SU-DHL-6 (cell line): ENCODE results near the gene UXS1.

Source experiments
- EZH2phosphoT487 ChIP-seq: fragments of 200-600 bp; sonication (generic), shearing (Covaris generic); conservative IDR thresholded peaks from 2 replicates; pipeline ENCODE4 v1.6.1; 2018; ENCODE audit warnings: mild to moderate bottlenecking, antibody characterized with exemption, low read length, moderate library complexity, mixed read lengths
- TF ChIP-seq, protein P1 (sequence below): fragments of 200-600 bp; sonication (generic); IDR thresholded peaks from one replicate; pipeline ENCODE4 v1.5.1; 2017; ENCODE audit warnings: antibody characterized with exemption, mild to moderate bottlenecking, low read length, moderate library complexity; ENCODE audit not compliant: insufficient read depth, poor library complexity, severe bottlenecking

DNA sequence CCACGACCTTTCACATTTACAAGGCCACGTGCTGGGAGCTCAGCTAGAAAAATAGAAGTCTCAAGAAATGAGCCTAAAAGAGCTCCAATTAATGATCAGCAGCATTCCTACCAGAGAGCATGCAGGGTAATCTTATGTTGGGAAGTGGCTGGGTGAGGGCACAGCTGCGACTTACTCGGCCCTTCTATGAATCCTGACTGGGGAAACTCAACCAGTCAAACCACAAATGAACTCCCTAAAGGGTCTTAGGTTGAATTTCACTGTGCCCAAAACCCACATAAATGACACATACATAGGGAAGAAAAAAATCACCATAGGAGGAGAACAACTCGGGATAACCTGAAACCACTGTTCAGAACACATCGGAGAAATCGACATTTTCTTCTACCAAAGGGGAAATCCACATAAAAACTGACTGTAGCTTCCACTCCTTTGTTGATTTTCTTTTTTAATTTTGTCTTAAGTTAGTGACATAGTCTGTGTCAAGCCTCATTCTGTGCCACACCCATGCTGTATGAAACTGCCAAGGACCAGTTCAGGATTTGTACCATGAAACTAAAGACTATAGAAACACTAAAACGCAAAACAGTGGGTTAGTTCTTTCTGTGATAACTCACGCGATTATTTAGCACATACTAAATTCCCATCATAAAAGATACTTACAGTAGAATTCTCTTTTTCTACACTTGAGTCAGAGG, 54.7 kb downstream of the UXS1 start:
- TF ChIP-seq, protein P1, sequence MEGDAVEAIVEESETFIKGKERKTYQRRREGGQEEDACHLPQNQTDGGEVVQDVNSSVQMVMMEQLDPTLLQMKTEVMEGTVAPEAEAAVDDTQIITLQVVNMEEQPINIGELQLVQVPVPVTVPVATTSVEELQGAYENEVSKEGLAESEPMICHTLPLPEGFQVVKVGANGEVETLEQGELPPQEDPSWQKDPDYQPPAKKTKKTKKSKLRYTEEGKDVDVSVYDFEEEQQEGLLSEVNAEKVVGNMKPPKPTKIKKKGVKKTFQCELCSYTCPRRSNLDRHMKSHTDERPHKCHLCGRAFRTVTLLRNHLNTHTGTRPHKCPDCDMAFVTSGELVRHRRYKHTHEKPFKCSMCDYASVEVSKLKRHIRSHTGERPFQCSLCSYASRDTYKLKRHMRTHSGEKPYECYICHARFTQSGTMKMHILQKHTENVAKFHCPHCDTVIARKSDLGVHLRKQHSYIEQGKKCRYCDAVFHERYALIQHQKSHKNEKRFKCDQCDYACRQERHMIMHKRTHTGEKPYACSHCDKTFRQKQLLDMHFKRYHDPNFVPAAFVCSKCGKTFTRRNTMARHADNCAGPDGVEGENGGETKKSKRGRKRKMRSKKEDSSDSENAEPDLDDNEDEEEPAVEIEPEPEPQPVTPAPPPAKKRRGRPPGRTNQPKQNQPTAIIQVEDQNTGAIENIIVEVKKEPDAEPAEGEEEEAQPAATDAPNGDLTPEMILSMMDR = no peak
- TF ChIP-seq EZH2phosphoT487 = no peak
